NCI-H748 (cell line): Measurements from ENCODE around the gene SLC23A1.

Experiments used
- DNase-seq: peaks from one replicate; lab custom pipeline; 2025; ENCODE audit not compliant: unreplicated experiment; lab: John Stamatoyannopoulos, UW

Gene SLC23A1

GRCh38 chr5:139408191-139408590 lies 25.1 kb upstream of the SLC23A1 start:
- no peak for DNase-seq

- DNase-seq = no peak
These were observed 24.4 kb upstream of the SLC23A1 start for GRCh38 chr5:139407517-139407916.

GRCh38 chr5:139406963-139407362 lies 23.9 kb upstream of the SLC23A1 start:
- DNase-seq = no peak

GRCh38 chr5:139404484-139404840 lies 21.4 kb upstream of the SLC23A1 start:
- peak; percentile 46 for DNase-seq

GRCh38 chr5:139403787-139404483 lies 20.8 kb upstream of the SLC23A1 start, which contains the start of gene SPATA24:
Gene SPATA24, minus strand, starts transcription at chr5:139404089. Its CDS starts 29 bp downstream, at chr5:139404060.
- DNase-seq = peak; percentile 97

GRCh38 chr5:139403418-139403786 lies 20.3 kb upstream of the SLC23A1 start:
- no peak for DNase-seq

GRCh38 chr5:139402561-139403158 lies 19.6 kb upstream of the SLC23A1 start:
- DNase-seq = peak; percentile 37

- no peak for DNase-seq
These were observed 18.4 kb upstream of the SLC23A1 start for GRCh38 chr5:139401546-139401945.

- DNase-seq = no peak
These were observed 16.5 kb upstream of the SLC23A1 start for GRCh38 chr5:139399501-139400121.

- DNase-seq = no peak
These were observed 14.8 kb upstream of the SLC23A1 start for GRCh38 chr5:139397921-139398320.

- no peak for DNase-seq
These were observed 13.6 kb upstream of the SLC23A1 start for GRCh38 chr5:139396691-139397090.

- DNase-seq = no peak
These were observed 12.9 kb upstream of the SLC23A1 start for GRCh38 chr5:139395844-139396640.

GRCh38 chr5:139394654-139395566 lies 11.8 kb upstream of the SLC23A1 start, which contains the start of gene PROB1:
Gene PROB1, minus strand, starts transcription at chr5:139395104. Its CDS starts 23 bp downstream, at chr5:139395081.
- DNase-seq = no peak

- peak; percentile 57 for DNase-seq
These were observed 11.1 kb upstream of the SLC23A1 start for GRCh38 chr5:139394123-139394653.

GRCh38 chr5:139393497-139394122 lies 10.5 kb upstream of the SLC23A1 start:
- peak; percentile 57 for DNase-seq

- DNase-seq = peak; percentile 76
These were observed 9.8 kb upstream of the SLC23A1 start for GRCh38 chr5:139392678-139393496.

GRCh38 chr5:139392324-139392677 lies 9.2 kb upstream of the SLC23A1 start:
- DNase-seq = no peak

- no peak for DNase-seq
These were observed 8.7 kb upstream of the SLC23A1 start for GRCh38 chr5:139391570-139392323.
